Colonic mucosa (tissue), 4 donors: ENCODE measurements around the gene KRTAP3-1. TPM values are rescaled to one million over a fixed set of nuclear protein-coding genes. Genes with fewer than 3 reads are reported as not detected.
"Not testable (repeated sequence)": the region's sequence is repeated elsewhere in the genome, so short reads cannot be mapped to it uniquely, and the experiment has no call there.

Experiments used
- DNase-seq: peaks from one replicate; pipeline ENCODE4 v3.0.0-alpha.2; 2020
- H3K27ac ChIP-seq: fragments of 200-600 bp; one replicate; pipeline ENCODE4 v1.8.0; 2021
- H3K27me3 ChIP-seq: fragments of 200-600 bp; one replicate; pipeline ENCODE4 v1.8.0; 2021
- H3K36me3 ChIP-seq: fragments of 200-600 bp; one replicate; pipeline ENCODE4 v1.8.0; 2021
- H3K4me1 ChIP-seq: fragments of 200-600 bp; one replicate; pipeline ENCODE4 v1.8.0; 2021; ENCODE audit warnings: mild to moderate bottlenecking
- H3K4me3 ChIP-seq: fragments of 200-600 bp; one replicate; pipeline ENCODE4 v1.8.0; 2021
- H3K9ac ChIP-seq, 2 donors: one replicate each; pipeline ENCODE4 v1.7.0; 2013; ENCODE audit warnings: control low read depth in 2 of 2, low read depth in 2 of 2, low read length in 2 of 2
- H3K9me3 ChIP-seq: fragments of 200-600 bp; one replicate; pipeline ENCODE4 v1.8.0; 2021
- CTCF ChIP-seq: fragments of 200-600 bp; IDR thresholded peaks from one replicate; pipeline ENCODE4 v1.8.0; 2022; ENCODE audit warnings: antibody characterized with exemption, mild to moderate bottlenecking
- intact Hi-C: fragments of 100-400 bp; cut with DNase I; formaldehyde crosslinking; loops from one replicate; pipeline ENCODE4 v1.14.1; 2022
- total RNA-seq, 2 donors: library from RNA; stranded (reverse); fragmentation: NEBNext Ultra II Directional in 1 of 2; extraction: Animal tissue kit (Norgen Biotek cat#: 25700) in 1 of 2; gene quantifications; one replicate each; pipeline ENCODE4 v1.2.1, GENCODE V29; 2021
- donor health status: healthy.
- donor health status: DM: no; HTN: no; CAD: no.
- donor health status: DM: no; HTN: no; CAD: no.

The KRTAP3-1 gene
- total RNA-seq: not detected

GRCh38 chr17:41008811-41009210 is at the start of gene KRTAP3-1:
Gene KRTAP3-1 (minus strand): TSS chr17:41009128. CDS start chr17:41009074, 54 bp downstream.
- Histone ChIP-seq H3K4me1 (no peaks in the 10 kb centered on the region), H3K4me3 (no peak within 1 kb of the TSS), H3K27me3 (no peaks in the 10 kb centered on the region), H3K36me3 (no peaks in the 10 kb centered on the region), H3K9me3 (no peaks in the 10 kb centered on the region), H3K27ac (no peak within 1 kb of the TSS), H3K9ac (no peak within 1 kb of the TSS)
- no peak for TF ChIP-seq CTCF
- intact Hi-C loops: no loop called here
- DNase-seq: no peak

GRCh38 chr17:41057547-41057946 is 48.6 kb upstream of the KRTAP3-1 start:
- H3K4me1 ChIP-seq: no peaks in the 10 kb centered on the region
- TF ChIP-seq CTCF: no peak

GRCh38 chr17:41055130-41055529 is 46.2 kb upstream of the KRTAP3-1 start, which contains the start of gene KRTAP2-2:
Gene KRTAP2-2 (minus strand): TSS chr17:41055230. CDS start chr17:41055211, 19 bp downstream.
- H3K36me3 ChIP-seq, H3K9me3 ChIP-seq, DNase-seq, H3K27ac ChIP-seq, H3K27me3 ChIP-seq, H3K9ac ChIP-seq, H3K4me1 ChIP-seq, H3K4me3 ChIP-seq, intact Hi-C loops: not testable (repeated sequence)

More at GRCh38 chr17:41057547-41057946, 48.6 kb upstream of the KRTAP3-1 start:
- intact Hi-C loops: no loop called here
- no peak overlapping the region for H3K4me3 ChIP-seq
- no peaks in the 10 kb centered on the region for H3K36me3 ChIP-seq
- H3K27me3 ChIP-seq: no peaks in the 10 kb centered on the region
- H3K27ac ChIP-seq: no peak overlapping the region
- no peak for DNase-seq
- H3K9me3 ChIP-seq: no peaks in the 10 kb centered on the region
- H3K9ac ChIP-seq: no peak overlapping the region

- H3K27ac ChIP-seq, H3K9me3 ChIP-seq, DNase-seq, H3K4me1 ChIP-seq, intact Hi-C loops, H3K27me3 ChIP-seq, H3K4me3 ChIP-seq, H3K9ac ChIP-seq, H3K36me3 ChIP-seq: not testable (repeated sequence)
These were observed 45.6 kb upstream of the KRTAP3-1 start for GRCh38 chr17:41054556-41054955.

GRCh38 chr17:41054025-41054424 is 45.1 kb upstream of the KRTAP3-1 start:
- no peak overlapping the region for H3K4me3 ChIP-seq
- no peaks in the 10 kb centered on the region for H3K9me3 ChIP-seq
- H3K27me3 ChIP-seq: no peaks in the 10 kb centered on the region
- DNase-seq: no peak
- intact Hi-C loops: no loop called here
- no peaks in the 10 kb centered on the region for H3K4me1 ChIP-seq
- H3K36me3 ChIP-seq: no peaks in the 10 kb centered on the region
- H3K27ac ChIP-seq: no peak overlapping the region
- no peak overlapping the region for H3K9ac ChIP-seq
- no peak for TF ChIP-seq CTCF

- Histone ChIP-seq H3K9me3 (no peaks in the 10 kb centered on the region), H3K4me3 (no peak overlapping the region), H3K9ac (no peak overlapping the region), H3K27me3 (no peaks in the 10 kb centered on the region), H3K4me1 (no peaks in the 10 kb centered on the region), H3K27ac (no peak overlapping the region), H3K36me3 (no peaks in the 10 kb centered on the region)
- intact Hi-C loops: no loop called here
- DNase-seq: no peak
- TF ChIP-seq CTCF: no peak
These were observed 43.6 kb upstream of the KRTAP3-1 start for GRCh38 chr17:41052566-41052965.

- no peak for TF ChIP-seq CTCF
- H3K9me3 ChIP-seq: no peaks in the 10 kb centered on the region
- H3K36me3 ChIP-seq: no peaks in the 10 kb centered on the region
- no peak overlapping the region for H3K27ac ChIP-seq
- intact Hi-C loops: no loop called here
- no peaks in the 10 kb centered on the region for H3K4me1 ChIP-seq
- H3K9ac ChIP-seq: no peak overlapping the region
- DNase-seq: no peak
- H3K27me3 ChIP-seq: no peaks in the 10 kb centered on the region
- H3K4me3 ChIP-seq: no peak overlapping the region
These were observed 40.2 kb upstream of the KRTAP3-1 start for GRCh38 chr17:41049110-41049509.
